Activated T-cell treated with anti-CD3 and anti-CD28 coated beads, Interleukin-2, amount 50 U/mL, for 72 hours (primary cell): ENCODE measurements around the gene TEAD4. TPM values are rescaled to one million over a fixed set of nuclear protein-coding genes. Genes with fewer than 3 reads are reported as not detected.

Source experiments
- ATAC-seq, 2 donors: fragments of 150-1000 bp; cut with Tn5 transposase; replicated peaks in 1 of 2; 2 replicates each; pipeline ENCODE4 v1.10.0; 2021; ENCODE audit warnings: moderate library complexity in 2 of 2, mild to moderate bottlenecking in 1 of 2
- DNase-seq, 2 donors: peaks; one replicate each; pipeline ENCODE4 v3.0.0; 2021 to 2022; ENCODE audit warnings: mixed read lengths in 1 of 2
- H3K27ac Mint-ChIP-seq: one replicate; pipeline ENCODE4 v1.8.0; 2022; ENCODE audit warnings: mild to moderate bottlenecking, moderate library complexity, mixed read lengths
- H3K27me3 Mint-ChIP-seq: one replicate; pipeline ENCODE4 v1.8.0; 2022; ENCODE audit warnings: low read depth, mixed read lengths
- H3K36me3 Mint-ChIP-seq, 2 donors: one replicate each; pipeline ENCODE4 v1.8.0; 2022; ENCODE audit warnings: mixed read lengths in 2 of 2, mild to moderate bottlenecking in 1 of 2; ENCODE audit not compliant: insufficient read depth in 2 of 2
- H3K4me1 Mint-ChIP-seq: one replicate; pipeline ENCODE4 v1.8.0; 2022; ENCODE audit warnings: low read depth, mixed read lengths
- H3K4me3 Mint-ChIP-seq, 2 donors: one replicate each; pipeline ENCODE4 v1.8.0; 2022; ENCODE audit warnings: mild to moderate bottlenecking in 2 of 2, mixed read lengths in 2 of 2, moderate library complexity in 2 of 2
- H3K9me3 Mint-ChIP-seq, 2 donors: one replicate each; pipeline ENCODE4 v1.8.0; 2022; ENCODE audit warnings: mixed read lengths in 2 of 2
- total RNA-seq, 2 donors: library from RNA; stranded (reverse); gene quantifications; one replicate each; pipeline ENCODE4 v1.2.3, GENCODE V29; 2022

TEAD4 gene
- total RNA-seq, 2 donors from 2014 or later, result 3.5 to 3.8 TPM

DNA sequence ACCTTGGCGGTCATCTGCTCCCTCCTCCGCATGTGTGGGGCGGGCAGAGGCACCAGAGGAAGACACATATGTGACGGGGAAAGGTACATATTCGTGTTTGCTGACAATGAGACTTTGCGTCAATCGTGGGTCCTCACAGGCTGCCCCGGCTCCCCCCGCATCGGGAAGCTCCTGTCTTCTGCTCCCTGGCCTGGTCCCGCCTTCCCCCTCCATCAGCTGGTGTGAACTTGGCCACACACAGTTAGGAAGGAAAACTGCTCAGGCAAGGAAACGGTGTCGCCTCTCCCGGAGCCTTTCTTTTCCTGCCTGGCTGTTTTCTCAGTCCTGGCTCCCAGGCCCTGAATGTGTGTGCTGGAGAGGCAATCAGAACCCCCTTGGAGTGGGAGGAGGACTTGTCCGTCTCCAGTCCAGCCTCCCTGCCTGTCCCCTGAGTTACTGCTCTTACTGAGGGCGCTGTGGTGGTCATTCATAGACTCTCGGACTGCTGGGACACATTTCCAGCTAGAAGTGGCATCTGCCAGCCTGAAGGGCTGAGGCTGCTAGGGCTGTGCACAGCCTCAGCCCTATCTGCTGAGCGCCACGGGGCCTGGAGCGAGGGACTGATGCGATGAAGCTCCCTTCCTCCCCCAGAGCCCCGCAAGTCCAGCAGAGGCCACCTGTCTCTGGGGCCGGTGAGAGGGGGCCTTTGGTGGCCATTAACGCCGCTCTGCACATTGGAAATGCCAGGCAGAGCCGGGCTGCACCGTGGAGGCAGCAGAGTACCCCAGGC, 73.8 kb downstream of the TEAD4 start:
- Mint-ChIP-seq H3K4me3 (no peak overlapping the region), H3K4me1 (no peaks in the 10 kb centered on the region), H3K36me3 (no peaks in the 10 kb centered on the region), H3K9me3 (no peaks in the 10 kb centered on the region), H3K27ac (no peak overlapping the region), H3K27me3 (no peaks in the 10 kb centered on the region)
- no peak for DNase-seq
- ATAC-seq, result no peak

- H3K27me3 Mint-ChIP-seq, result no peaks in the 10 kb centered on the region
- no peaks in the 10 kb centered on the region for H3K4me1 Mint-ChIP-seq
- H3K9me3 Mint-ChIP-seq, result no peaks in the 10 kb centered on the region
- H3K4me3 Mint-ChIP-seq, result no peak overlapping the region
- no peak overlapping the region for H3K27ac Mint-ChIP-seq
- H3K36me3 Mint-ChIP-seq, result no peaks in the 10 kb centered on the region
- ATAC-seq (no peak), DNase-seq (no peak)
Observed at GRCh38 chr12:3033539-3033867, 74.3 kb downstream of the TEAD4 start.

DNA sequence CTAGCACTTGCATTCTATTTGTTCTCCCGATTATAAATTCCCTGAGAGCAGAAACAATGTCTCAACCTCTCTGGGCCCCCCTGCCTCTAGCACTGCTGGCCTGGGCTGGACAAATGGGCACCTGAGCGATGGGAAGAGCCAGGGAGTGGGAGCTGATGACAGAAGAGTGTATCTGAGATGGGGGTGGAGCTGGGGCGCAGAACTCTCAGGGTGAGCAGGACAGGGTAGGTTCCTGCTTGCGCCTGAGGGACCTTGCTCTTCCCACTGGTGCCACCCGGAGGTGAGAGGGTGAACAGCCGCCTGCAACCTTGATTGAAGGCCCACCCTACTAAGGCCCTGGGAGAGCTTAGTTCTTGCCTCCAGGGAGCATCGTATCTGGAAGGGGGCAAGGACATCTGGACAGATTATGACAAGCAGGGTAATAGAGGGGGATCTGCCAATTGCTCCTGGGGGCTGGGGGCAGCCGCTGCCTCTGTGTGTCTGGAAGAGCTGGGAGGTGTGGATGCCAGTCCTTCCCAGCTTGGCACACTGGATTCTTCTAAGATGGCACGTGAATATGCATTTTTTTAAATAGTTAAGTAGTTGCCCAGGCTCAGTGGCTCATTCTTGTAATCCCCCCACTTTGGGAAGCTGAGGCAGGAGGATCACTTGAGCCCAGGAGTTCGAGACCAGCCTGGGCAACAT, 75.0 kb downstream of the TEAD4 start:
- no peaks in the 10 kb centered on the region for H3K27me3 Mint-ChIP-seq
- peak; percentile 49 to 56 for DNase-seq
- no peaks in the 10 kb centered on the region for H3K9me3 Mint-ChIP-seq
- no peaks in the 10 kb centered on the region for H3K4me1 Mint-ChIP-seq
- no peaks in the 10 kb centered on the region for H3K36me3 Mint-ChIP-seq
- no peak overlapping the region for H3K27ac Mint-ChIP-seq
- peak; percentile 75 to 78 for ATAC-seq
- no peak overlapping the region for H3K4me3 Mint-ChIP-seq

DNA sequence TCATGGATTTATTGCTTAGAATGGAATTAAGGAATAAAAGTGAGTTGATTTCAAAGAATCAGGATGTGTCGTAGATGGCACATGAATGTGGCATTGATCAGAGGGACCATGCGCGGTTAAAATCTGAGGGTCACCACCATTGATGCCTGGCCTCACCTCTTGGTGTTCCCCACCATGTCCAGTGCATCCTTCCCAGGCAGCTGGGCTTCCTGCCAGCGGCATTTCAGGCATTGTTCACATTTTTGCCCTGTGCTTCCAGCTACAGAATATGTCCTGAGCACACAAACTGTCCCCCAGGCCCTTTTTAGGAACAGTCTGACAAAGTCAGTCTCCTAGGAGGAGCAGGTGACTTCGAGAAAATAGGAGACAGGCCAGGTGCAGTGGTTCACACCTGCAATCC, 76.0 kb downstream of the TEAD4 start:
- H3K36me3 Mint-ChIP-seq, result no peaks in the 10 kb centered on the region
- no peak overlapping the region for H3K27ac Mint-ChIP-seq
- ATAC-seq, result no peak
- no peaks in the 10 kb centered on the region for H3K4me1 Mint-ChIP-seq
- H3K4me3 Mint-ChIP-seq, result no peak overlapping the region
- H3K27me3 Mint-ChIP-seq, result no peaks in the 10 kb centered on the region
- H3K9me3 Mint-ChIP-seq, result no peaks in the 10 kb centered on the region
- no peak for DNase-seq

DNA sequence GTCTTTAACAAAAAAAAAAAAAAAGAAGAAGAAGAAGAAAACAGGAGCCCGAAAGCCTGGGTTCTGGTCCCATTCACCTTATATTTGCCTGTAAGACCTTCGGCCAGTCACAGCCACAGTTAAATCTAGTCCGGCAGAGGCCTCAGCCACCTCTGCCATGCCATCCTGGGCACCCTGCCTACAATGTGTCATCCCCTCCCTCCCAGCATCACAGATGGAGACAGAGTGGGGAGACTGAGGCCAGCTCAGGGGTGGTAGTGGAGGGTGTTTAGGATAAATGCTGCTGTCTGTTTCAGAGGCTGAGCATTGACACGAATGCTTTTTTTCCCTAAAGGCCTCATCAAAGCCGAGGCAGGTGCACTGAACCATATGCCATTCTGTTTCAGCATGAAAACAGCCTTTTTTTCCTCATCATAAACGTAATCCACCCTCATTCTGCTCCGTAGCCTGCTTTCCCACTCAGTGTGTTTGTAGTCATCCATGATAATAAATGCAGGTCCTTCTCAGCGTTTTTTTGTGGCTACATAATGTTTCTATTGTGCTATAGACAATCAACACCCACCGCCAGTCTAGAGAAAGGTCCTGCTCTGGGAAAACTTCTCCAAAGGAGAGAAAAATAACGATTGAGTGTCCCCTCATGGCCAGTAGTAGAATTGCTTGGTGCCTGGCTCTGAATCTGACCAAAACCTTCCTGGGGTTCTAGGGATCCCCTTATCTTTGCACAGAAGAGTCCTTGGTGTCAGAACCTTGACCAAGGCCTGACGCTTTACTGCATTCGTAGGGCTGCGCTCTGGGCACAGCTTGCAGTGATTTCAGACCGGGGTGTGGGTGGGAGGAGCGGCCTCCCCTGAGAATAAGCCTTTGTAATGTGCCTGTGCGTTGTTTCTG, 76.9 kb downstream of the TEAD4 start:
- no peak overlapping the region for H3K27ac Mint-ChIP-seq
- DNase-seq, result no peak
- no peak overlapping the region for H3K4me3 Mint-ChIP-seq
- H3K36me3 Mint-ChIP-seq, result no peaks in the 10 kb centered on the region
- no peaks in the 10 kb centered on the region for H3K4me1 Mint-ChIP-seq
- ATAC-seq, result no peak
- H3K27me3 Mint-ChIP-seq, result no peaks in the 10 kb centered on the region
- no peaks in the 10 kb centered on the region for H3K9me3 Mint-ChIP-seq

DNA sequence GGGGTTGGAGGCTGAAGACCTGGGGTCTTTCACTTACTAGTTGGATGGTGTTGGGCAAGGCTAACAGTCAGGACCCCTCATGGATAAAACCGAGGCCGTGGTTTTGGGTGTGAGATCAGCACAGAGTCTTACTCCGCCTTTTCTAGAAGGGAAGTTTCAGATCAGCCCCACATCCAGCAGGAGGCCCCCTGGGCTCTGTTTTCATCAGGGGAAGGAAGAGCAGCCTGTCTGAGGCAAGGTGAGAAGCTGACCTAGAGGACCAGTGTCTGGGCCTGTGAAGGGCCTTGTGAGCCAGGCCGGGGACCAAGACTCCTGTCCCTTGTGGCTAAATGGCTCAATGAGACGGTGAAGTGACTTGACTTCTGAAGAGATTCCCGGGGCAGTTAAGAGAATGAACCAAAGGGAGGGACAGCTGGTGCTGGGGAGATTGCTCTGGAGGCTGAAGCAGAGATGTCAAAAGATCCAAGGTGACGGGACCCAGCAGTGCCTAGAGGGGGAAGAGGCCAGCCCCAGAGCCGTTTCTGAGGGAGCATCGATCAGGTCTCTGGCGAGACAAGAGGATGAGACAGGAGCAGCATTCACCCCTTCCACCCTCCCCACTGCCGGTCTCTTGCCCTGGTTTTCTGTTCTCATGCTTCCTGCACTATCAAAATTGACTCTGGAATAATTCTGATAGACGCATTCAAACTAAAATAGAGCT, 77.9 kb downstream of the TEAD4 start:
- no peaks in the 10 kb centered on the region for H3K4me1 Mint-ChIP-seq
- no peaks in the 10 kb centered on the region for H3K9me3 Mint-ChIP-seq
- DNase-seq, result no peak
- no peak overlapping the region for H3K27ac Mint-ChIP-seq
- ATAC-seq, result no peak
- H3K36me3 Mint-ChIP-seq, result no peaks in the 10 kb centered on the region
- peaks cover 5% of the 10 kb centered on the region for H3K27me3 Mint-ChIP-seq
- no peak overlapping the region for H3K4me3 Mint-ChIP-seq

- Mint-ChIP-seq H3K27ac (no peak overlapping the region), H3K36me3 (no peaks in the 10 kb centered on the region), H3K4me3 (no peak overlapping the region), H3K27me3 (peaks cover 11% of the 10 kb centered on the region), H3K9me3 (no peaks in the 10 kb centered on the region), H3K4me1 (no peaks in the 10 kb centered on the region)
- ATAC-seq (no peak), DNase-seq (no peak)
Observed at GRCh38 chr12:3038166-3038565, 79.0 kb downstream of the TEAD4 start.

GRCh38 chr12:3038926-3039510, 79.8 kb downstream of the TEAD4 start:
- no peak overlapping the region for H3K27ac Mint-ChIP-seq
- H3K9me3 Mint-ChIP-seq, result no peaks in the 10 kb centered on the region
- ATAC-seq (no peak), DNase-seq (no peak)
- H3K4me1 Mint-ChIP-seq, result no peaks in the 10 kb centered on the region
- peaks cover 19% of the 10 kb centered on the region for H3K27me3 Mint-ChIP-seq
- no peak overlapping the region for H3K4me3 Mint-ChIP-seq
- H3K36me3 Mint-ChIP-seq, result no peaks in the 10 kb centered on the region

DNA sequence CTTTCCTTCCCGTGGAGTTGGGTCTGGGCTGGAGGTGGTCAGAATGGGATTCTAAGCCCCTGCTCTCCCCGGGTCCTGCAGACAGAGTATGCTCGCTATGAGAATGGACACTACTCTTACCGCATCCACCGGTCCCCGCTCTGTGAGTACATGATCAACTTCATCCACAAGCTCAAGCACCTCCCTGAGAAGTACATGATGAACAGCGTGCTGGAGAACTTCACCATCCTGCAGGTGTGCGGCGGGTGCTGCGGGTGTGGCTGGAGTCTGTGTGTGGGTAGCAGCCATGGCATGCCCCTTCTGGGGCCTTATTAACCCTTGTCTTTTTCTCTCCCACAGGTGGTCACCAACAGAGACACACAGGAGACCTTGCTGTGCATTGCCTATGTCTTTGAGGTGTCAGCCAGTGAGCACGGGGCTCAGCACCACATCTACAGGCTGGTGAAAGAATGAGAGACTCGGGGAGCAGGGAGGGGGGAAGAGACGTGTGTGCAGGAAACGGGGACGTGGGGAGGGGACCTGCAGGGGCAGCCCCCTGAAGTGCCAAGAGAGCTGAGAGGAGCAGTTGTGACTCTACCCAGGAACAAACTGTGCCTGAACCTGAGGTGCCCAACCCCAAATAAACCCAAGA, 80.9 kb downstream of the TEAD4 start:
- DNase-seq, result no peak
- Mint-ChIP-seq H3K27me3 (peaks cover 20% of the 10 kb centered on the region), H3K36me3 (no peaks in the 10 kb centered on the region), H3K4me3 (no peak overlapping the region), H3K9me3 (no peaks in the 10 kb centered on the region), H3K4me1 (no peaks in the 10 kb centered on the region), H3K27ac (no peak overlapping the region)
- no peak for ATAC-seq

DNA sequence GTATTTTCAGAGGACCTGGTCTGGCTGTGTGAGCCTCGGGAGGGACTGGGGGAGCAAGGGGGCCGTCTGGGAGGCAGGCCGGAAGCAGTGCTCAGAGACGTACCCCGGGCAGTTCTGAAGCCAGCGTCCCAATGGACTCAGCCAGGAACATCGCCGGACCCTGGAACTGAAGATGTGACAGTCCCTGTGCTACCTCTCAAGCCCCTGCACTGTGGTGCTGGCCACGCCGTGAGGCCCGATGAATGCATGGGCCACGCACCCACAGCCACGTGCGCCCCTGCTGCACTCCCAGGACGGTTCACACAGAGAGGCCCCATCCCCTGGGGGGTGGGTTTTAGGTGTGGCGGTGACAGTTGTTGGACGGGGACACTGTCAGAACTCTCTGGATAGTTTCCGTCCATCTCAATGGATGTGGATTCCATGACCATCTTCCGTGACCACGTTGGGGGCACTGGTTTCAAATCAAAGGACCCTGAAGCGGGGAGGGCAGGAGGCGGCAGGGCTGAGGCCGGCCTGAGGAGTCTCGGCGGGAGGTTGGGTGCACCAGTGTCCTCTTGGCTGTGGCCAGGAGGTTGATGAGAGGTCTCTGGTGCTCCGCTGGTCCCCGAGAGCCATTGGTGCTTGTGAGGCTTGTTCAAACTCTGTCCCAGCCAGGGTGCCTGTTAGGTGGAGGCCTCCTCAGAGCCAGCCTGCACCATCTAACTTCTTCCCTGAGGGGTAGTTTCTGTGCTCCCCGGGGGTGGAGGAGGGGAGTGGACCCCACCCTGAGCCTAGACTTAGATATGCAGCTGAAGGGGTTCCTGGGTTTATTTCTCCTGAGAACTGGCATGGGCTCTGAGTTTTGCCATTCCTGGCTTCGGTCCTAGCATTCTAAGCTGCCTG, 81.7 kb downstream of the TEAD4 start:
- H3K27ac Mint-ChIP-seq, result no peak overlapping the region
- no peaks in the 10 kb centered on the region for H3K9me3 Mint-ChIP-seq

DNA sequence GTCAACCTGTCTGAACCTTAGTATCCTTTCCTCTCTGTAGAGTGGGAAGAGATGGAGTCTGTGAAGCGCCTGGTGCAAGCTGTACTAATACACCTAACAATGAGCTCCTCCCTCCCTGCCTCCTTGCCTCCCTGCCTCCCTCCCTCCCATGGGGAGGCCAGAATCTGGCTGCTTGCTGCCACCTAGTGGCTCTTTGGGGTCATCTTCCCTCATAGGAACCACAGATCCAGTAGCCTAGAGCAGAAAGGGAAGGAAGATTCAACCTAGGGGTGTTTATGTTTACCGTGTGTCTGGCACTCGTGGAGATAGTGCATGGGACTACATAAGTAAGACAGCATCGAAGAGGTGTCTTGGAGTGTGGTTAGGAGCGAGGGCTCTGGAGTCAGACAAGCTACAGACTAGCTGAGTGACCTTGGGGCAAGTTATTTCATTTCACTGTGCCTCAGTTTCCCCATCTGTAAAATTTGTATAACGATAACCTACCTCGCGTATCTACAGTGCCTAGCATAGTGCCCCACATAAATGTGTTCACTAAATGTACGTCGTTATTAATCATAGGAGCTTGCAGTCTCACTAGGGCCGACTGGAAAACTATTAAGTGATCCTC, 82.5 kb downstream of the TEAD4 start:
- no peaks in the 10 kb centered on the region for H3K4me1 Mint-ChIP-seq
- H3K36me3 Mint-ChIP-seq, result no peaks in the 10 kb centered on the region
- H3K27me3 Mint-ChIP-seq, result peaks cover 20% of the 10 kb centered on the region
- peak; percentile 60 to 63 for DNase-seq
- no peak overlapping the region for H3K27ac Mint-ChIP-seq
- H3K9me3 Mint-ChIP-seq, result no peaks in the 10 kb centered on the region
- peak; percentile 82 to 85 for ATAC-seq
- H3K4me3 Mint-ChIP-seq, result no peak overlapping the region

More for the DNA sequence above, 81.7 kb downstream of the TEAD4 start:
- DNase-seq (no peak), ATAC-seq (peak in 1 of 2 donors; percentile 11)
- no peaks in the 10 kb centered on the region for H3K4me1 Mint-ChIP-seq
- peaks cover 20% of the 10 kb centered on the region for H3K27me3 Mint-ChIP-seq
- no peak overlapping the region for H3K4me3 Mint-ChIP-seq
- H3K36me3 Mint-ChIP-seq, result no peaks in the 10 kb centered on the region
